ENCODE data around the gene SORBS2.

GRCh38 chr4:185540040-185540439 is 272.0 kb downstream of the SORBS2 start:
- TF ChIP-seq CTCF (IDR thresholded peaks at IDR 0.05; ENCODE audit: extremely low read depth in 1 of 2, insufficient read depth in 1 of 2, low read depth in 1 of 2, low read length in 2 of 2) (no peak), MAX (IDR thresholded peaks at IDR 0.05; ENCODE audit: insufficient read depth, insufficient read length) (no peak), POLR2A (IDR thresholded peaks at IDR 0.05; ENCODE audit: low read depth, low read length) (no peak), EZH2 (IDR thresholded peaks at IDR 0.05; ENCODE audit: borderline replicate concordance, low read depth, low read length, severe bottlenecking) (no peak), FOS (IDR thresholded peaks at IDR 0.05; ENCODE audit: borderline replicate concordance, insufficient read depth, low read length) (no peak)

Data from endothelial cell of umbilical vein (primary cell).